ENCODE data around the gene RNF186. TPM values are rescaled to one million over a fixed set of nuclear protein-coding genes. Genes with fewer than 3 reads are reported as not detected.

RNF186 gene
- polyA plus RNA-seq, 1 donor (not counting 4 experiments of a cell fraction or from before 2014, with no cell fraction given) = not detected

DNA sequence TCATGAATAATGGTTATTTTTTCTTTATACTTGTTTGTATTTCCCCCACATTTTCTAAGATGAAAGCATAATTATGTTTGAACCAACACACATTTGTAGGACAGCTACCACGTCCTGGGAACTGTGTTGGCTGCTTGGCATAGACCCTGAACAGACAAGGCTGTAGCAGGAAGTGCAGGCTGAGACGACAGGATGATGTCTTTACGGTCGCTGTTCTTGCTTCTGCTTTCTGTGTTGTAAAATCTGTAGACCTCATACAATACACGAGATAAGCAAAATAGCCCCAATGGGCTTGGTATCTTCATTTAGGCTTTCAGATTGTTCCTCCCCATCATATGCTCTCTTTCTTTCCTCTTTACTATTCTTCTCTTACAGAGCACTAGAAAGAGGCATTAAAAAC, 43.8 kb upstream of the RNF186 start:
- Histone ChIP-seq H3K27me3 (ENCODE audit: control insufficient read depth, extremely low read depth, insufficient read depth, low read length) (no peaks in the 10 kb centered on the region), H2AFZ (ENCODE audit: control insufficient read depth, low read length) (no peak overlapping the region), H3K9ac (ENCODE audit: control insufficient read depth, extremely low read depth, insufficient read depth, low read length) (no peak overlapping the region), H3K4me2 (ENCODE audit: control insufficient read depth, extremely low read depth, insufficient read depth, low read depth, low read length) (no peak overlapping the region), H3K9me3 (ENCODE audit: control insufficient read depth, low read depth, low read length) (no peaks in the 10 kb centered on the region), H3K27ac (ENCODE audit: control insufficient read depth, insufficient read depth, low read length) (no peak overlapping the region), H3K4me1 (ENCODE audit: control insufficient read depth, extremely low read depth, insufficient read depth, low read length) (peaks cover 14% of the 10 kb centered on the region), H3K36me3 (ENCODE audit: control insufficient read depth in 2 of 2, extremely low read depth in 1 of 2, insufficient read depth in 2 of 2, low read length in 2 of 2) (no peaks in the 10 kb centered on the region), H3K79me2 (ENCODE audit: control insufficient read depth, insufficient read depth, low read length) (no peaks in the 10 kb centered on the region), H4K20me1 (ENCODE audit: control insufficient read depth, extremely low read depth, insufficient read depth, low read length) (no peaks in the 10 kb centered on the region), H3K9me1 (ENCODE audit: control insufficient read depth, extremely low read depth, insufficient read depth, low read length) (no peaks in the 10 kb centered on the region), H3K4me3 (ENCODE audit: control insufficient read depth in 2 of 3, extremely low read depth in 1 of 3, insufficient read depth in 2 of 3, low read depth in 1 of 3, low read length in 3 of 3) (no peak overlapping the region)
- dilution Hi-C loops (cut with MboI; ENCODE audit: extremely low pct_ligation_motif_present, low sequenced_read_pairs) = no loop called here
- FAIRE-seq (no peak), DNase-seq (ENCODE audit: low read depth, low spot score) (no peak)
- TF ChIP-seq, protein P1, sequence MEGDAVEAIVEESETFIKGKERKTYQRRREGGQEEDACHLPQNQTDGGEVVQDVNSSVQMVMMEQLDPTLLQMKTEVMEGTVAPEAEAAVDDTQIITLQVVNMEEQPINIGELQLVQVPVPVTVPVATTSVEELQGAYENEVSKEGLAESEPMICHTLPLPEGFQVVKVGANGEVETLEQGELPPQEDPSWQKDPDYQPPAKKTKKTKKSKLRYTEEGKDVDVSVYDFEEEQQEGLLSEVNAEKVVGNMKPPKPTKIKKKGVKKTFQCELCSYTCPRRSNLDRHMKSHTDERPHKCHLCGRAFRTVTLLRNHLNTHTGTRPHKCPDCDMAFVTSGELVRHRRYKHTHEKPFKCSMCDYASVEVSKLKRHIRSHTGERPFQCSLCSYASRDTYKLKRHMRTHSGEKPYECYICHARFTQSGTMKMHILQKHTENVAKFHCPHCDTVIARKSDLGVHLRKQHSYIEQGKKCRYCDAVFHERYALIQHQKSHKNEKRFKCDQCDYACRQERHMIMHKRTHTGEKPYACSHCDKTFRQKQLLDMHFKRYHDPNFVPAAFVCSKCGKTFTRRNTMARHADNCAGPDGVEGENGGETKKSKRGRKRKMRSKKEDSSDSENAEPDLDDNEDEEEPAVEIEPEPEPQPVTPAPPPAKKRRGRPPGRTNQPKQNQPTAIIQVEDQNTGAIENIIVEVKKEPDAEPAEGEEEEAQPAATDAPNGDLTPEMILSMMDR (optimal IDR thresholded peaks at IDR 0.05 in 1 of 3, IDR thresholded peaks at IDR 0.05 in 1 of 3, conservative IDR thresholded peaks at IDR 0.05 in 1 of 3; ENCODE audit: extremely low read depth in 1 of 3, insufficient read depth in 2 of 3, low read length in 3 of 3) = no peak
- TF ChIP-seq EZH2 (IDR thresholded peaks at IDR 0.05; ENCODE audit: low read length) = no peak

DNA sequence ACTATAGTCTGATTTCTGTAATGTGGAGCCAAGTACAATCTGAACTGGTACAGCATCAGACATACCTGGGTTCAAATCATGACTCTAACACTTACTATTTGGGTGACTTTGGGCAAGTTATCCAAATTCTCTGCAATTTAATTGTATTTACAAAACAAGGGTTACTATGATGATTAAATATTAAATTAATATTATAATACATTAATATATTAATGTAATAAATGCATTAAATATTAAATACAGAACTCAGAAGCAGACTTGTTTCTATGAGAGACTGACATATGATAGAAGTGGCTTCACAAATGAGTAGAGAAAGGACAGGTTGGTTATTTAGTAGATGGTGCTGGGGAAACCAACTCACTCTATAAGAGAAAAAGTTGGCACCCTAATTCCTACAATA, 39.8 kb upstream of the RNF186 start:
- Histone ChIP-seq H3K36me3 (ENCODE audit: control insufficient read depth in 2 of 2, extremely low read depth in 1 of 2, insufficient read depth in 2 of 2, low read length in 2 of 2) (no peaks in the 10 kb centered on the region), H3K9me3 (ENCODE audit: control insufficient read depth, low read depth, low read length) (no peaks in the 10 kb centered on the region), H3K79me2 (ENCODE audit: control insufficient read depth, insufficient read depth, low read length) (no peaks in the 10 kb centered on the region), H3K9ac (ENCODE audit: control insufficient read depth, extremely low read depth, insufficient read depth, low read length) (no peak overlapping the region), H3K9me1 (ENCODE audit: control insufficient read depth, extremely low read depth, insufficient read depth, low read length) (no peaks in the 10 kb centered on the region), H3K4me3 (ENCODE audit: control insufficient read depth in 2 of 3, extremely low read depth in 1 of 3, insufficient read depth in 2 of 3, low read depth in 1 of 3, low read length in 3 of 3) (no peak overlapping the region), H3K4me1 (ENCODE audit: control insufficient read depth, extremely low read depth, insufficient read depth, low read length) (no peaks in the 10 kb centered on the region), H3K27me3 (ENCODE audit: control insufficient read depth, extremely low read depth, insufficient read depth, low read length) (no peaks in the 10 kb centered on the region), H4K20me1 (ENCODE audit: control insufficient read depth, extremely low read depth, insufficient read depth, low read length) (no peaks in the 10 kb centered on the region), H3K27ac (ENCODE audit: control insufficient read depth, insufficient read depth, low read length) (no peak overlapping the region), H3K4me2 (ENCODE audit: control insufficient read depth, extremely low read depth, insufficient read depth, low read depth, low read length) (no peak overlapping the region), H2AFZ (ENCODE audit: control insufficient read depth, low read length) (no peak overlapping the region)
- TF ChIP-seq EZH2 (IDR thresholded peaks at IDR 0.05; ENCODE audit: low read length) = no peak
- TF ChIP-seq, protein P1 (optimal IDR thresholded peaks at IDR 0.05 in 1 of 3, IDR thresholded peaks at IDR 0.05 in 1 of 3, conservative IDR thresholded peaks at IDR 0.05 in 1 of 3; ENCODE audit: extremely low read depth in 1 of 3, insufficient read depth in 2 of 3, low read length in 3 of 3) = no peak
- DNase-seq (ENCODE audit: low read depth, low spot score) (no peak), FAIRE-seq (no peak)
- dilution Hi-C loops (cut with MboI; ENCODE audit: extremely low pct_ligation_motif_present, low sequenced_read_pairs) = no loop called here
